ENCODE results near the gene PARP3.
A peak's percentile ranks its signal among the peaks of the same experiment; 100 is the strongest.

Gene PARP3

GRCh38 chr3:51967384-51968169 is 25.4 kb downstream of the PARP3 start, which contains the start of gene PCBP4:
Gene PCBP4, minus strand, starts transcription at chr3:51967454. Its CDS starts 6,214 bp downstream, at chr3:51961240.
- DNase-seq: no peak

GRCh38 chr3:51968170-51968775 is 26.1 kb downstream of the PARP3 start:
- DNase-seq: no peak

- DNase-seq: no peak
Observed at GRCh38 chr3:51968883-51969678, 26.9 kb downstream of the PARP3 start.

- DNase-seq: no peak
Observed at GRCh38 chr3:51969841-51970240, 27.7 kb downstream of the PARP3 start.

- no peak for DNase-seq
Observed at GRCh38 chr3:51970606-51971300, 28.6 kb downstream of the PARP3 start.

GRCh38 chr3:51971350-51971749 is 29.2 kb downstream of the PARP3 start:
- no peak for DNase-seq

GRCh38 chr3:51974277-51974962 is 32.3 kb downstream of the PARP3 start:
- no peak for DNase-seq

- peak; percentile 61 for DNase-seq
Observed at GRCh38 chr3:51974963-51975851, 33.0 kb downstream of the PARP3 start, which contains the start of gene ABHD14A. Gene ABHD14A, plus strand, starts transcription at chr3:51975064. Its CDS starts 72 bp downstream, at chr3:51975136.

GRCh38 chr3:51975852-51976549 is 33.8 kb downstream of the PARP3 start:
- DNase-seq: no peak

- no peak for DNase-seq
Observed at GRCh38 chr3:51977446-51978142, 35.4 kb downstream of the PARP3 start.

GRCh38 chr3:51978143-51978502 is 36.0 kb downstream of the PARP3 start:
- no peak for DNase-seq

- DNase-seq: no peak
Observed at GRCh38 chr3:51980253-51980652, 38.1 kb downstream of the PARP3 start.

- peak; percentile 43 for DNase-seq
Observed at GRCh38 chr3:51982352-51982837, 40.2 kb downstream of the PARP3 start.

GRCh38 chr3:51982838-51983577 is 40.8 kb downstream of the PARP3 start, which contains the start of gene ACY1:
Gene ACY1, plus strand, starts transcription at chr3:51983535. Its CDS starts 530 bp downstream, at chr3:51984065.
- DNase-seq: peak; percentile 62

GRCh38 chr3:51983578-51984268 is 41.6 kb downstream of the PARP3 start:
- no peak for DNase-seq

- DNase-seq: no peak
Observed at GRCh38 chr3:51984269-51984647, 42.1 kb downstream of the PARP3 start.

- DNase-seq: no peak
Observed at GRCh38 chr3:51985063-51985462, 42.9 kb downstream of the PARP3 start.

All from GF-D8 (cell line).